GM23338 (cell line): ENCODE measurements around the gene INS. TPM values are rescaled to one million over a fixed set of nuclear protein-coding genes. Genes with fewer than 3 reads are reported as not detected.

Experiments used
- CREB1 ChIP-seq: fragments of 250-450 bp; sonication (Bioruptor Pico); IDR thresholded peaks from 2 replicates; pipeline ENCODE4 v1.5.0; 2020; ENCODE audit warnings: low read depth, mild to moderate bottlenecking, moderate library complexity
- ZNF331 ChIP-seq: fragments of 250-450 bp; sonication (Bioruptor Pico); IDR thresholded peaks from 2 replicates; pipeline ENCODE4 v1.5.0; 2020; ENCODE audit warnings: low read depth, mild to moderate bottlenecking, moderate library complexity
- polyA plus RNA-seq: library from polyadenylated mRNA; unstranded; fragments of >200 nt; fragmentation: Nextera tagmentation; extraction: Ambion mirVana; gene quantifications from 2 replicates; pipeline ENCODE4 v1.2.1, GENCODE V29; 2016
- total RNA-seq: library from RNA; depleted of rRNA; stranded (reverse); fragments of >200 nt; shearing (Covaris generic); gene quantifications from 2 replicates; pipeline ENCODE4 v1.2.3, GENCODE V29; 2014
- TF ChIP-seq, protein P1 (sequence below): fragments of 250-450 bp; sonication (Bioruptor Pico); IDR thresholded peaks from 2 replicates; pipeline ENCODE4 v1.5.0; 2020; ENCODE audit warnings: mild to moderate bottlenecking, moderate library complexity
- TF ChIP-seq, protein P2 (sequence below): IDR thresholded peaks from one replicate; pipeline ENCODE4 v1.6.1; 2018; ENCODE audit warnings: antibody characterized with exemption; ENCODE audit not compliant: unreplicated experiment

Gene INS
- total and polyA plus RNA-seq, 2 experiments from 2014 or later: not detected

GRCh38 chr11:2191883-2192282 lies 30.9 kb upstream of the INS start (continued):
- TF ChIP-seq, protein P1, sequence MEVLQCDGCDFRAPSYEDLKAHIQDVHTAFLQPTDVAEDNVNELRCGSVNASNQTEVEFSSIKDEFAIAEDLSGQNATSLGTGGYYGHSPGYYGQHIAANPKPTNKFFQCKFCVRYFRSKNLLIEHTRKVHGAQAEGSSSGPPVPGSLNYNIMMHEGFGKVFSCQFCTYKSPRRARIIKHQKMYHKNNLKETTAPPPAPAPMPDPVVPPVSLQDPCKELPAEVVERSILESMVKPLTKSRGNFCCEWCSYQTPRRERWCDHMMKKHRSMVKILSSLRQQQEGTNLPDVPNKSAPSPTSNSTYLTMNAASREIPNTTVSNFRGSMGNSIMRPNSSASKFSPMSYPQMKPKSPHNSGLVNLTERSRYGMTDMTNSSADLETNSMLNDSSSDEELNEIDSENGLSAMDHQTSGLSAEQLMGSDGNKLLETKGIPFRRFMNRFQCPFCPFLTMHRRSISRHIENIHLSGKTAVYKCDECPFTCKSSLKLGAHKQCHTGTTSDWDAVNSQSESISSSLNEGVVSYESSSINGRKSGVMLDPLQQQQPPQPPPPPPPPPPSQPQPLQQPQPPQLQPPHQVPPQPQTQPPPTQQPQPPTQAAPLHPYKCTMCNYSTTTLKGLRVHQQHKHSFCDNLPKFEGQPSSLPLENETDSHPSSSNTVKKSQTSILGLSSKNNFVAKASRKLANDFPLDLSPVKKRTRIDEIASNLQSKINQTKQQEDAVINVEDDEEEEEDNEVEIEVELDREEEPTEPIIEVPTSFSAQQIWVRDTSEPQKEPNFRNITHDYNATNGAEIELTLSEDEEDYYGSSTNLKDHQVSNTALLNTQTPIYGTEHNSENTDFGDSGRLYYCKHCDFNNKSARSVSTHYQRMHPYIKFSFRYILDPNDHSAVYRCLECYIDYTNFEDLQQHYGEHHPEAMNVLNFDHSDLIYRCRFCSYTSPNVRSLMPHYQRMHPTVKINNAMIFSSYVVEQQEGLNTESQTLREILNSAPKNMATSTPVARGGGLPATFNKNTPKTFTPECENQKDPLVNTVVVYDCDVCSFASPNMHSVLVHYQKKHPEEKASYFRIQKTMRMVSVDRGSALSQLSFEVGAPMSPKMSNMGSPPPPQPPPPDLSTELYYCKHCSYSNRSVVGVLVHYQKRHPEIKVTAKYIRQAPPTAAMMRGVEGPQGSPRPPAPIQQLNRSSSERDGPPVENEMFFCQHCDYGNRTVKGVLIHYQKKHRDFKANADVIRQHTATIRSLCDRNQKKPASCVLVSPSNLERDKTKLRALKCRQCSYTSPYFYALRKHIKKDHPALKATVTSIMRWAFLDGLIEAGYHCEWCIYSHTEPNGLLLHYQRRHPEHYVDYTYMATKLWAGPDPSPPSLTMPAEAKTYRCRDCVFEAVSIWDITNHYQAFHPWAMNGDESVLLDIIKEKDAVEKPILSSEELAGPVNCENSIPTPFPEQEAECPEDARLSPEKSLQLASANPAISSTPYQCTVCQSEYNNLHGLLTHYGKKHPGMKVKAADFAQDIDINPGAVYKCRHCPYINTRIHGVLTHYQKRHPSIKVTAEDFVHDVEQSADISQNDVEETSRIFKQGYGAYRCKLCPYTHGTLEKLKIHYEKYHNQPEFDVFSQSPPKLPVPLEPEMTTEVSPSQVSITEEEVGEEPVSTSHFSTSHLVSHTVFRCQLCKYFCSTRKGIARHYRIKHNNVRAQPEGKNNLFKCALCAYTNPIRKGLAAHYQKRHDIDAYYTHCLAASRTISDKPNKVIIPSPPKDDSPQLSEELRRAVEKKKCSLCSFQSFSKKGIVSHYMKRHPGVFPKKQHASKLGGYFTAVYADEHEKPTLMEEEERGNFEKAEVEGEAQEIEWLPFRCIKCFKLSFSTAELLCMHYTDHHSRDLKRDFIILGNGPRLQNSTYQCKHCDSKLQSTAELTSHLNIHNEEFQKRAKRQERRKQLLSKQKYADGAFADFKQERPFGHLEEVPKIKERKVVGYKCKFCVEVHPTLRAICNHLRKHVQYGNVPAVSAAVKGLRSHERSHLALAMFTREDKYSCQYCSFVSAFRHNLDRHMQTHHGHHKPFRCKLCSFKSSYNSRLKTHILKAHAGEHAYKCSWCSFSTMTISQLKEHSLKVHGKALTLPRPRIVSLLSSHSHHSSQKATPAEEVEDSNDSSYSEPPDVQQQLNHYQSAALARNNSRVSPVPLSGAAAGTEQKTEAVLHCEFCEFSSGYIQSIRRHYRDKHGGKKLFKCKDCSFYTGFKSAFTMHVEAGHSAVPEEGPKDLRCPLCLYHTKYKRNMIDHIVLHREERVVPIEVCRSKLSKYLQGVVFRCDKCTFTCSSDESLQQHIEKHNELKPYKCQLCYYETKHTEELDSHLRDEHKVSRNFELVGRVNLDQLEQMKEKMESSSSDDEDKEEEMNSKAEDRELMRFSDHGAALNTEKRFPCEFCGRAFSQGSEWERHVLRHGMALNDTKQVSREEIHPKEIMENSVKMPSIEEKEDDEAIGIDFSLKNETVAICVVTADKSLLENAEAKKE (CRISPR knock-in tag): no peak
- TF ChIP-seq ZNF331: no peak
- TF ChIP-seq, protein P2, sequence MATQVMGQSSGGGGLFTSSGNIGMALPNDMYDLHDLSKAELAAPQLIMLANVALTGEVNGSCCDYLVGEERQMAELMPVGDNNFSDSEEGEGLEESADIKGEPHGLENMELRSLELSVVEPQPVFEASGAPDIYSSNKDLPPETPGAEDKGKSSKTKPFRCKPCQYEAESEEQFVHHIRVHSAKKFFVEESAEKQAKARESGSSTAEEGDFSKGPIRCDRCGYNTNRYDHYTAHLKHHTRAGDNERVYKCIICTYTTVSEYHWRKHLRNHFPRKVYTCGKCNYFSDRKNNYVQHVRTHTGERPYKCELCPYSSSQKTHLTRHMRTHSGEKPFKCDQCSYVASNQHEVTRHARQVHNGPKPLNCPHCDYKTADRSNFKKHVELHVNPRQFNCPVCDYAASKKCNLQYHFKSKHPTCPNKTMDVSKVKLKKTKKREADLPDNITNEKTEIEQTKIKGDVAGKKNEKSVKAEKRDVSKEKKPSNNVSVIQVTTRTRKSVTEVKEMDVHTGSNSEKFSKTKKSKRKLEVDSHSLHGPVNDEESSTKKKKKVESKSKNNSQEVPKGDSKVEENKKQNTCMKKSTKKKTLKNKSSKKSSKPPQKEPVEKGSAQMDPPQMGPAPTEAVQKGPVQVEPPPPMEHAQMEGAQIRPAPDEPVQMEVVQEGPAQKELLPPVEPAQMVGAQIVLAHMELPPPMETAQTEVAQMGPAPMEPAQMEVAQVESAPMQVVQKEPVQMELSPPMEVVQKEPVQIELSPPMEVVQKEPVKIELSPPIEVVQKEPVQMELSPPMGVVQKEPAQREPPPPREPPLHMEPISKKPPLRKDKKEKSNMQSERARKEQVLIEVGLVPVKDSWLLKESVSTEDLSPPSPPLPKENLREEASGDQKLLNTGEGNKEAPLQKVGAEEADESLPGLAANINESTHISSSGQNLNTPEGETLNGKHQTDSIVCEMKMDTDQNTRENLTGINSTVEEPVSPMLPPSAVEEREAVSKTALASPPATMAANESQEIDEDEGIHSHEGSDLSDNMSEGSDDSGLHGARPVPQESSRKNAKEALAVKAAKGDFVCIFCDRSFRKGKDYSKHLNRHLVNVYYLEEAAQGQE: no peak
- TF ChIP-seq CREB1 (CRISPR knock-in tag): no peak
